H9 (cell line): Measurements from ENCODE around the gene RANBP3. TPM values are rescaled to one million over a fixed set of nuclear protein-coding genes. Genes with fewer than 3 reads are reported as not detected.

Experiments used
- DNase-seq: peaks from one replicate; pipeline ENCODE4 v3.0.0-alpha.2; 2017
- H2AFZ ChIP-seq: one replicate; pipeline ENCODE4 v1.6.1; 2013; ENCODE audit warnings: mild to moderate bottlenecking, low read length, control low read depth, moderate library complexity
- H2AK5ac ChIP-seq: 2 replicates; pipeline ENCODE4 v1.6.1; 2013; ENCODE audit warnings: low read length, control low read depth, mixed read lengths; ENCODE audit not compliant: insufficient read length
- H2BK120ac ChIP-seq: one replicate; pipeline ENCODE4 v1.6.1; 2013; ENCODE audit warnings: low read depth, mild to moderate bottlenecking, low read length, control low read depth, inconsistent platforms; ENCODE audit not compliant: poor library complexity, severe bottlenecking
- H2BK12ac ChIP-seq: 2 replicates; pipeline ENCODE4 v1.6.1; 2013; ENCODE audit warnings: low read length, control low read depth, mixed read lengths, low read depth; ENCODE audit not compliant: insufficient read length
- H2BK15ac ChIP-seq: 2 replicates; pipeline ENCODE4 v1.6.1; 2013; ENCODE audit warnings: low read depth, low read length, control low read depth
- H2BK20ac ChIP-seq: one replicate; pipeline ENCODE4 v1.6.1; 2013; ENCODE audit warnings: low read depth, mild to moderate bottlenecking, low read length, control low read depth, inconsistent platforms; ENCODE audit not compliant: poor library complexity, severe bottlenecking
- H2BK5ac ChIP-seq: 2 replicates; pipeline ENCODE4 v1.6.1; 2013; ENCODE audit warnings: low read length, control low read depth, mixed read lengths; ENCODE audit not compliant: insufficient read length
- H3K14ac ChIP-seq: 2 replicates; pipeline ENCODE4 v1.6.1; 2013; ENCODE audit warnings: low read length, control low read depth; ENCODE audit not compliant: insufficient read depth
- H3K18ac ChIP-seq: 2 replicates; pipeline ENCODE4 v1.6.1; 2013; ENCODE audit warnings: low read depth, mild to moderate bottlenecking, mixed read lengths, low read length, control low read depth; ENCODE audit not compliant: insufficient read length
- H3K23ac ChIP-seq: 2 replicates; pipeline ENCODE4 v1.6.1; 2013; ENCODE audit warnings: low read length, control low read depth, mixed read lengths, low read depth; ENCODE audit not compliant: insufficient read length
- H3K23me2 ChIP-seq: 2 replicates; pipeline ENCODE4 v1.6.1; 2013; ENCODE audit warnings: low read depth, mild to moderate bottlenecking, mixed read lengths, low read length, control low read depth; ENCODE audit not compliant: insufficient read length, poor library complexity, severe bottlenecking
- H3K27ac ChIP-seq: 2 replicates; pipeline ENCODE4 v1.5.1; 2013; ENCODE audit warnings: low read length, control low read depth, mixed read lengths, low read depth; ENCODE audit not compliant: insufficient read length
- H3K27me3 ChIP-seq: 2 replicates; pipeline ENCODE4 v1.6.1; 2013; ENCODE audit warnings: low read length, control low read depth, inconsistent platforms; ENCODE audit not compliant: insufficient read depth
- H3K4ac ChIP-seq: 2 replicates; pipeline ENCODE4 v1.6.1; 2013; ENCODE audit warnings: low read depth, mild to moderate bottlenecking, control low read depth, inconsistent platforms, low read length, moderate library complexity
- H3K4me1 ChIP-seq: 2 replicates; pipeline ENCODE4 v1.6.1; 2013; ENCODE audit warnings: low read length, control low read depth, inconsistent platforms; ENCODE audit not compliant: insufficient read depth
- H3K4me2 ChIP-seq: 2 replicates; pipeline ENCODE4 v1.6.1; 2013; ENCODE audit warnings: low read length, control low read depth, mixed read lengths; ENCODE audit not compliant: insufficient read length, insufficient read depth
- H3K56ac ChIP-seq: 2 replicates; pipeline ENCODE4 v1.6.1; 2013; ENCODE audit warnings: low read depth, mild to moderate bottlenecking, mixed read lengths, low read length, control low read depth; ENCODE audit not compliant: insufficient read length
- H3K79me1 ChIP-seq: 2 replicates; pipeline ENCODE4 v1.6.1; 2013; ENCODE audit warnings: low read depth, mild to moderate bottlenecking, moderate library complexity, low read length, control low read depth, inconsistent platforms; ENCODE audit not compliant: insufficient read depth, poor library complexity, severe bottlenecking
- H3K79me2 ChIP-seq: 2 replicates; pipeline ENCODE4 v1.6.1; 2013; ENCODE audit warnings: low read length, control low read depth, inconsistent platforms; ENCODE audit not compliant: insufficient read depth
- H3K9ac ChIP-seq: 2 replicates; pipeline ENCODE4 v1.6.1; 2013; ENCODE audit warnings: low read length, control low read depth, mixed read lengths; ENCODE audit not compliant: insufficient read length; ENCODE audit errors: extremely low read depth
- H3K9me3 ChIP-seq: one replicate; pipeline ENCODE4 v1.6.1; 2013; ENCODE audit warnings: low read depth, low read length, inconsistent platforms; ENCODE audit not compliant: control insufficient read depth
- H3T11ph ChIP-seq: one replicate; pipeline ENCODE4 v1.6.1; 2013; ENCODE audit warnings: mild to moderate bottlenecking, low read length, control low read depth, inconsistent platforms
- H4K20me1 ChIP-seq: one replicate; pipeline ENCODE4 v1.6.1; 2013; ENCODE audit not compliant: control insufficient read depth, insufficient read length, insufficient read depth
- H4K5ac ChIP-seq: 2 replicates; pipeline ENCODE4 v1.6.1; 2013; ENCODE audit warnings: low read depth, mild to moderate bottlenecking, mixed read lengths, low read length, control low read depth; ENCODE audit not compliant: insufficient read length
- H4K8ac ChIP-seq: replicated peaks from 2 replicates; pipeline ENCODE4 v1.6.1; 2013; ENCODE audit warnings: low read length, control low read depth, mixed read lengths, low read depth; ENCODE audit not compliant: insufficient read length
- H4K91ac ChIP-seq: 2 replicates; pipeline ENCODE4 v1.6.1; 2013; ENCODE audit warnings: low read depth, mild to moderate bottlenecking, moderate library complexity, mixed read lengths, low read length, control low read depth; ENCODE audit not compliant: insufficient read length
- H3K27ac Mint-ChIP-seq, 3 experiments: 2 replicates in 2 of 3; 3 replicates in 1 of 3; pipeline ENCODE4 v1.8.0; 2020 to 2021; ENCODE audit warnings: mixed read lengths in 3 of 3, mild to moderate bottlenecking in 1 of 3, moderate library complexity in 1 of 3
- H3K27me3 Mint-ChIP-seq: 2 replicates; pipeline ENCODE4 v1.8.0; 2021; ENCODE audit warnings: low read depth, mild to moderate bottlenecking, moderate library complexity, mixed read lengths
- H3K36me3 Mint-ChIP-seq, 3 experiments: 2 replicates in 2 of 3; 3 replicates in 1 of 3; pipeline ENCODE4 v1.8.0; 2020 to 2021; ENCODE audit warnings: low read depth in 3 of 3, mixed read lengths in 3 of 3; ENCODE audit not compliant: insufficient read depth in 1 of 3
- H3K4me1 Mint-ChIP-seq, 2 experiments: 2 replicates each; pipeline ENCODE4 v1.8.0; 2020; ENCODE audit warnings: mixed read lengths in 2 of 2
- H3K4me3 Mint-ChIP-seq, 2 experiments: 2 replicates in 1 of 2; 3 replicates in 1 of 2; pipeline ENCODE4 v1.8.0; 2020 to 2021; ENCODE audit warnings: mild to moderate bottlenecking in 2 of 2, mixed read lengths in 2 of 2, moderate library complexity in 1 of 2
- H3K9me3 Mint-ChIP-seq, 2 experiments: 2 replicates in 1 of 2; 3 replicates in 1 of 2; pipeline ENCODE4 v1.8.0; 2020; ENCODE audit warnings: mild to moderate bottlenecking in 2 of 2, mixed read lengths in 2 of 2, moderate library complexity in 1 of 2
- CTCF ChIP-seq: fragments of 200-600 bp; sonication (generic); conservative IDR thresholded peaks from 3 replicates; pipeline ENCODE4 v1.8.0; 2021; ENCODE audit warnings: antibody characterized with exemption, mild to moderate bottlenecking
- WGBS: extraction: QIAGEN DNeasy Blood & Tissue Kit; methylation state at CpG from one replicate; pipeline ENCODE4 v1.1.7; 2013; ENCODE audit warnings: missing lambda C conversion rate, low lambda C conversion rate, mixed read lengths; ENCODE audit not compliant: insufficient read length; ENCODE audit errors: extremely low coverage; 5-methylcytosine and 5-hydroxymethylcytosine counted together
- total RNA-seq: library from RNA; stranded (reverse); gene quantifications from 2 replicates; pipeline ENCODE4 v1.2.1, GENCODE V29; 2021

The RANBP3 gene
- total RNA-seq, 1 experiment from 2014 or later, result 86.5 TPM

DNA sequence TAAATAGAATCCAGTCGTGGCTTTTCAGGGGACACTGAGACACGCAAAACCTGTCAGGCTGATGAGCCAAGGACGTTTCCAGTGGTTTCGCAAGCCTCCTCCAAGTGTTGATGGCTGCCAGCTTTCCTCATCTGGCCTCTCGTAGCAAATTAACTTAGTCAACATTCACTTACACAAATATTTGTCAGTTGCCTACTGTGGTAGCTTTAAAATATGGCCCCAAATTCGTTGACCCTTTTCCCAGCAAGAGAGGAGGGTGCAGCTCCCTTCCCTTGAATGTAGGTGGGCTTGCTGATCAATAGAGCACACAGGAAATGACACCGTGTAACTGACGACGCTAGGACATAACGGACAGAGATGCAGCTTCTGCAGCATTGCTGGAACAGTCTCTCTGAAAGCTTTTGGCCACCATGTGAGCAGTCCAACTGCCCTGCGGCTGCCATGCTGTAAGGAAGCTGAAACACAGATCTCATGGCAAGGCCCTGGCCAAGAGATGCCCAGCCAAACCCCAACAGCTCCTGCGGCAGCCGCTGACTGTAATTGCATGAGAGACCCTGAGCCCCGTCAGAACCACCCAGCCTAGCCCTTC is 5.5 kb upstream of the RANBP3 start:
- H2AK5ac ChIP-seq, result no peak overlapping the region

More for the DNA sequence above, 5.5 kb upstream of the RANBP3 start:
- Histone ChIP-seq H2BK12ac (no peak overlapping the region), H4K8ac (no peak overlapping the region), H3K9me3 (no peaks in the 10 kb centered on the region), H3K27me3 (no peaks in the 10 kb centered on the region), H3K23ac (no peak overlapping the region), H2BK5ac (no peak overlapping the region), H3K79me1 (peaks cover 3% of the 10 kb centered on the region), H3K14ac (no peak overlapping the region), H2BK20ac (no peak overlapping the region), H3K4ac (no peak overlapping the region), H3T11ph (no peak overlapping the region), H3K4me2 (no peak overlapping the region), H2BK15ac (no peak overlapping the region), H3K56ac (no peak overlapping the region), H2BK120ac (no peak overlapping the region), H3K4me1 (no peaks in the 10 kb centered on the region), H3K9ac (no peak overlapping the region), H3K18ac (no peak overlapping the region), H4K91ac (no peak overlapping the region), H3K27ac (no peak overlapping the region), H4K5ac (no peak overlapping the region), H3K79me2 (no peaks in the 10 kb centered on the region), H3K23me2 (no peaks in the 10 kb centered on the region), H2AFZ (no peak overlapping the region), H4K20me1 (no peaks in the 10 kb centered on the region)
- no peaks in the 10 kb centered on the region; a peak in 2 of 7 replicates for H3K36me3 Mint-ChIP-seq
- TF ChIP-seq CTCF, result no peak
- no CpG with 5 or more reads among the region's 14 CpGs for WGBS
- peaks cover 16% of the 10 kb centered on the region in 2 experiments for H3K4me1 Mint-ChIP-seq
- DNase-seq, result no peak
- H3K27ac Mint-ChIP-seq, result 0 out of 7 replicates have a peak overlapping the region, but pooled peaks of 1 of the 3 experiments have one; percentile 41
- H3K9me3 Mint-ChIP-seq, result no peaks in the 10 kb centered on the region; a peak in 1 of 5 replicates
- no peak overlapping the region; a peak in 1 of 5 replicates for H3K4me3 Mint-ChIP-seq
- peaks cover 14% of the 10 kb centered on the region for H3K27me3 Mint-ChIP-seq
